Skeletal muscle satellite cell (primary cell): Measurements from ENCODE around the gene RENBP.
A peak's percentile ranks its signal among the peaks of the same experiment; 100 is the strongest.

ENCODE experiments used
- H3K27me3 ChIP-seq: 2 replicates; pipeline ENCODE4 v1.7.0; 2013; ENCODE audit warnings: low read length; ENCODE audit not compliant: control insufficient read depth, insufficient read depth
- H3K36me3 ChIP-seq: 2 replicates; pipeline ENCODE4 v1.7.0; 2013; ENCODE audit warnings: mild to moderate bottlenecking, control low read depth, low read length; ENCODE audit not compliant: insufficient read depth
- H3K4me1 ChIP-seq: 2 replicates; pipeline ENCODE4 v1.7.0; 2013; ENCODE audit warnings: low read length; ENCODE audit not compliant: control insufficient read depth, insufficient read depth
- H3K4me2 ChIP-seq: 2 replicates; pipeline ENCODE4 v1.7.0; 2013; ENCODE audit warnings: mild to moderate bottlenecking, low read length
- H3K4me3 ChIP-seq: 2 replicates; pipeline ENCODE4 v1.7.0; 2013; ENCODE audit warnings: low read length
- H3K9ac ChIP-seq: 2 replicates; pipeline ENCODE4 v1.7.0; 2013; ENCODE audit warnings: mild to moderate bottlenecking, low read depth, low read length, moderate library complexity
- H3K9me3 ChIP-seq: replicated peaks from 2 replicates; pipeline ENCODE4 v1.7.0; 2013; ENCODE audit warnings: mild to moderate bottlenecking, control low read depth, low read length

The RENBP gene

GRCh38 chrX:153921070-153921469, 23.4 kb downstream of the RENBP start:
- Histone ChIP-seq H3K9ac (peak overlapping the region; percentile 18), H3K27me3 (peaks cover 7% of the 10 kb centered on the region), H3K36me3 (no peaks in the 10 kb centered on the region), H3K4me2 (peak overlapping the region; percentile 65), H3K4me1 (peaks cover 22% of the 10 kb centered on the region), H3K4me3 (no peak overlapping the region), H3K9me3 (no peaks in the 10 kb centered on the region)

- Histone ChIP-seq H3K4me2 (no peak overlapping the region), H3K9ac (no peak overlapping the region), H3K27me3 (peaks cover 7% of the 10 kb centered on the region), H3K4me1 (peaks cover 22% of the 10 kb centered on the region), H3K36me3 (no peaks in the 10 kb centered on the region), H3K9me3 (no peaks in the 10 kb centered on the region), H3K4me3 (no peak overlapping the region)
Measured at GRCh38 chrX:153920546-153920945, 23.9 kb downstream of the RENBP start.

GRCh38 chrX:153919281-153919680, 25.2 kb downstream of the RENBP start:
- Histone ChIP-seq H3K9me3 (no peaks in the 10 kb centered on the region), H3K9ac (no peak overlapping the region), H3K4me3 (no peak overlapping the region), H3K36me3 (no peaks in the 10 kb centered on the region), H3K4me1 (peaks cover 19% of the 10 kb centered on the region), H3K27me3 (peaks cover 7% of the 10 kb centered on the region), H3K4me2 (no peak overlapping the region)

DNA sequence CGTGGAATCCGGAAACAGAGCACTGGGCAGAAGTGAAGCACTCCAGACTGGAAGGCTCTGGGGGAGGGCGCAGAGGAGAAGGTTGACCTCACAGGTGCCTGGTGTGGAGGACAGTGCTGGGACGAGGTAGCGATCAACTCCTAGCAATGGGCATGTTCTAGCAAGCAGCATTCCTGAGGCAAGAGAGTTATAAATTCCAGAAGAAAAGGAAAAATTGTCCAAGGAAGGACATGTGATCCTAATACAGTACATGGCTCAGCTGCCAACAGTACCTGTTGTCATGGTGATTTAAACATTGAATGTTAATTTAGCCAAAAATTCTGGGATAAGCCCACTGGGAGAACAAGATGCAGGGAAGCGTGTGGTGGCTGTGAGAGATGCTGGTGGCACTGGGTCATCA, 26.6 kb downstream of the RENBP start:
- H3K4me2 ChIP-seq, result no peak overlapping the region
- no peaks in the 10 kb centered on the region for H3K9me3 ChIP-seq
- H3K9ac ChIP-seq, result no peak overlapping the region
- H3K4me3 ChIP-seq, result no peak overlapping the region
- no peaks in the 10 kb centered on the region for H3K36me3 ChIP-seq
- peaks cover 14% of the 10 kb centered on the region for H3K4me1 ChIP-seq
- H3K27me3 ChIP-seq, result peaks cover 7% of the 10 kb centered on the region

DNA sequence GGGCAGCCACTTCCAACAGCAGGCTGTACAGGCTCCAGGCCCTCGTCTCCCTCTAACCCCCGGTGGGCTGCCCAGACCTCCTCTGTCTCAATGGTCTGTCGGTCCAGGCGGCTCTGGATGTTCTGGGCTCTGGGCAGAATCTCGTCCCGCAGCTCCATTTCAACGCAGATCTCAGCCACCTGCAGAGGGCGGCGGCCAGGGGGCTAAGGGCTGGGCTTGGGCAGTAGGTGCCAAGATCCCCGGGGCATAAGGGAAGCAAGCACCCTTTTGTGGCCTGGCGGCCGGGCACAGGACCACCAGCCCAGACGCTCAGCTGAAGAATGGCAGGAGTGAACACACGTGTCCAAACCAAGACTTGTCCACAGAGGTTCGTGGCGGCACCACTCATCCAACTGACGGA, 30.7 kb downstream of the RENBP start:
- Histone ChIP-seq H3K9ac (no peak overlapping the region), H3K36me3 (no peaks in the 10 kb centered on the region), H3K9me3 (no peaks in the 10 kb centered on the region), H3K4me3 (no peak overlapping the region), H3K27me3 (peaks cover 4% of the 10 kb centered on the region), H3K4me2 (no peak overlapping the region), H3K4me1 (no peaks in the 10 kb centered on the region)

DNA sequence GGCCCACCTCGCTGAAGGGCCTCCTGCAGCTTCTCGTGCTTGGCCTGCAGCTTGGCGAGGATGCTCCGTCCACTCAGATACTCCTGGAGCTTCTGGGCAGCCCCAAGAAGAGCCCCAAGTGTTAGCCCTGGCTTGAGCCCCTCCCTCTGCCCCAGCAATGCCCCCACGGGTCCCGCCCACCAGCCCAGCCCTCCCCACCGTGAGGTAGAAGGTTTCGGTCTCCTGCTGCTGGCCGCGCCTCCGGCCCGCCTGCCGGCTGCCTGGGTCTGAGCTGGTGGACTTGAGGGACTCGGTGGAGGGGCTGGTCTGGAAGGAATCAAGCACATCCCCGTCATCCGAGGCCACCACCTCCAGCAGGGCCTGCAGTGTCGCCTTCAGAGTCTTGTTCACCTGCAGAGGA, 31.2 kb downstream of the RENBP start:
- Histone ChIP-seq H3K4me3 (no peak overlapping the region), H3K36me3 (no peaks in the 10 kb centered on the region), H3K9me3 (no peaks in the 10 kb centered on the region), H3K4me1 (no peaks in the 10 kb centered on the region), H3K27me3 (peaks cover 6% of the 10 kb centered on the region), H3K9ac (no peak overlapping the region), H3K4me2 (no peak overlapping the region)

- Histone ChIP-seq H3K36me3 (no peaks in the 10 kb centered on the region), H3K27me3 (peaks cover 3% of the 10 kb centered on the region), H3K4me1 (no peaks in the 10 kb centered on the region), H3K9ac (no peak overlapping the region), H3K4me3 (no peak overlapping the region), H3K4me2 (no peak overlapping the region), H3K9me3 (no peaks in the 10 kb centered on the region)
Measured at GRCh38 chrX:153911798-153912197, 32.6 kb downstream of the RENBP start.

- Histone ChIP-seq H3K4me2 (no peak overlapping the region), H3K9me3 (no peaks in the 10 kb centered on the region), H3K4me1 (no peaks in the 10 kb centered on the region), H3K27me3 (peaks cover 9% of the 10 kb centered on the region), H3K36me3 (no peaks in the 10 kb centered on the region), H3K9ac (no peak overlapping the region), H3K4me3 (no peak overlapping the region)
Measured at GRCh38 chrX:153910446-153910845, 34.0 kb downstream of the RENBP start.

- no peak overlapping the region for H3K9ac ChIP-seq
- H3K4me2 ChIP-seq, result no peak overlapping the region
- H3K36me3 ChIP-seq, result no peaks in the 10 kb centered on the region
- H3K9me3 ChIP-seq, result no peaks in the 10 kb centered on the region
- H3K4me1 ChIP-seq, result no peaks in the 10 kb centered on the region
- peaks cover 9% of the 10 kb centered on the region for H3K27me3 ChIP-seq
- no peak overlapping the region for H3K4me3 ChIP-seq
Measured at GRCh38 chrX:153909980-153910360, 34.5 kb downstream of the RENBP start.

GRCh38 chrX:153909024-153909979, 35.1 kb downstream of the RENBP start:
- no peak overlapping the region for H3K4me3 ChIP-seq
- no peaks in the 10 kb centered on the region for H3K36me3 ChIP-seq
- no peaks in the 10 kb centered on the region for H3K4me1 ChIP-seq
- no peaks in the 10 kb centered on the region for H3K9me3 ChIP-seq
- H3K27me3 ChIP-seq, result peaks cover 9% of the 10 kb centered on the region
- no peak overlapping the region for H3K9ac ChIP-seq
- no peak overlapping the region for H3K4me2 ChIP-seq

- Histone ChIP-seq H3K4me1 (no peaks in the 10 kb centered on the region), H3K9me3 (no peaks in the 10 kb centered on the region)
Measured at GRCh38 chrX:153908219-153908860, 36.1 kb downstream of the RENBP start.

More at GRCh38 chrX:153908219-153908860, 36.1 kb downstream of the RENBP start:
- Histone ChIP-seq H3K4me2 (no peak overlapping the region), H3K4me3 (no peak overlapping the region), H3K27me3 (peaks cover 9% of the 10 kb centered on the region), H3K9ac (no peak overlapping the region), H3K36me3 (no peaks in the 10 kb centered on the region)
